Keratinocyte (primary cell): ENCODE results near the gene LGALS7B. TPM values are rescaled to one million over a fixed set of nuclear protein-coding genes. Genes with fewer than 3 reads are reported as not detected.

ENCODE experiments used
- DNase-seq: peaks from one replicate; pipeline ENCODE4 v3.0.0-alpha.2; 2011; ENCODE audit warnings: low read depth, missing footprints, low spot score
- FAIRE-seq: peaks from 2 replicates; lab custom pipeline; 2011; peaks lifted over from hg19 to GRCh38; lab: Jason Lieb, UNC
- H2AFZ ChIP-seq: 2 replicates; pipeline ENCODE4 v1.6.0; 2012; ENCODE audit warnings: low read length, control low read depth, inconsistent platforms; ENCODE audit not compliant: control insufficient read depth
- H3K27ac ChIP-seq: 2 replicates; pipeline ENCODE4 v1.5.1; 2011; ENCODE audit warnings: low read length; ENCODE audit not compliant: control insufficient read depth, insufficient read depth
- H3K27me3 ChIP-seq: 3 replicates; pipeline ENCODE4 v1.6.0; 2011; ENCODE audit warnings: low read length; ENCODE audit not compliant: control insufficient read depth, insufficient read depth; ENCODE audit errors: extremely low read depth
- H3K36me3 ChIP-seq, 2 experiments: 2 replicates in 1 of 2; 3 replicates in 1 of 2; pipeline ENCODE4 v1.5.1; 2011; ENCODE audit warnings: low read length in 2 of 2, mild to moderate bottlenecking in 1 of 2; ENCODE audit not compliant: control insufficient read depth in 2 of 2, insufficient read depth in 2 of 2; ENCODE audit errors: extremely low read depth in 1 of 2
- H3K4me1 ChIP-seq: 3 replicates; pipeline ENCODE4 v1.5.1; 2011; ENCODE audit warnings: low read length; ENCODE audit not compliant: control insufficient read depth, insufficient read depth; ENCODE audit errors: extremely low read depth
- H3K4me2 ChIP-seq: 3 replicates; pipeline ENCODE4 v1.6.0; 2011; ENCODE audit warnings: low read depth, low read length; ENCODE audit not compliant: control insufficient read depth, insufficient read depth; ENCODE audit errors: extremely low read depth
- H3K4me3 ChIP-seq, 3 experiments: fragments of 200-600 bp in 1 of 3; sonication (generic) in 1 of 3; 2 replicates in 2 of 3; 3 replicates in 1 of 3; pipeline ENCODE4 v1.5.1; 2011 to 2016; ENCODE audit warnings: low read length in 3 of 3, mild to moderate bottlenecking in 3 of 3, control low read depth in 2 of 3, inconsistent platforms in 1 of 3, low read depth in 1 of 3, mixed read lengths in 1 of 3, mixed run types in 1 of 3, moderate library complexity in 1 of 3; ENCODE audit not compliant: control insufficient read depth in 2 of 3, insufficient read depth in 2 of 3; ENCODE audit errors: extremely low read depth in 1 of 3
- H3K79me2 ChIP-seq: 2 replicates; pipeline ENCODE4 v1.6.0; 2012; ENCODE audit warnings: low read length; ENCODE audit not compliant: control insufficient read depth, insufficient read depth
- H3K9ac ChIP-seq: 3 replicates; pipeline ENCODE4 v1.6.0; 2011; ENCODE audit warnings: low read length; ENCODE audit not compliant: control insufficient read depth, insufficient read depth; ENCODE audit errors: extremely low read depth
- H3K9me1 ChIP-seq: 3 replicates; pipeline ENCODE4 v1.6.0; 2011; ENCODE audit warnings: low read length; ENCODE audit not compliant: control insufficient read depth, insufficient read depth; ENCODE audit errors: extremely low read depth
- H3K9me3 ChIP-seq: 2 replicates; pipeline ENCODE4 v1.5.1; 2012; ENCODE audit warnings: low read depth, low read length; ENCODE audit not compliant: control insufficient read depth
- H4K20me1 ChIP-seq: 3 replicates; pipeline ENCODE4 v1.6.0; 2011; ENCODE audit warnings: low read length; ENCODE audit not compliant: control insufficient read depth, insufficient read depth; ENCODE audit errors: extremely low read depth
- CTCF ChIP-seq, 3 experiments: IDR thresholded peaks in 1 of 3; conservative IDR thresholded peaks in 1 of 3; optimal IDR thresholded peaks in 1 of 3; 2 replicates in 2 of 3; 3 replicates in 1 of 3; pipeline versions ENCODE3 to v1.5.1; 2011; ENCODE audit warnings: low read length in 3 of 3, mild to moderate bottlenecking in 3 of 3, moderate library complexity in 2 of 3, control low read depth in 1 of 3, inconsistent platforms in 1 of 3; ENCODE audit not compliant: insufficient read depth in 2 of 3; ENCODE audit errors: extremely low read depth in 1 of 3
- EZH2 ChIP-seq: IDR thresholded peaks from one replicate; pipeline ENCODE4 v1.6.1; 2012; ENCODE audit warnings: inconsistent platforms, mild to moderate bottlenecking, low read length, moderate library complexity
- dilution Hi-C: fragments of 300-500 bp; cut with MboI; formaldehyde crosslinking; loops from one replicate; pipeline ENCODE4 v1.7.0; 2020; ENCODE audit warnings: low sequenced_read_pairs; ENCODE audit not compliant: extremely low pct_ligation_motif_present
- polyA plus RNA-seq, 5 experiments: library from polyadenylated mRNA; depleted of rRNA in 3 of 5; stranded (reverse) in 3 of 5; stranded (forward) in 1 of 5; unstranded in 1 of 5; fragments of >200 nt; gene quantifications; 1 replicate in 1 of 5; 2 replicates in 3 of 5; 3 replicates in 1 of 5; pipeline versions ENCODE4 v1.2.1 to v1.2.3, GENCODE V29; 2011 to 2012; ENCODE audit warnings: missing spikeins in 2 of 5, low read depth in 1 of 5, low replicate concordance in 1 of 5

Gene LGALS7B
- polyA plus RNA-seq, 1 donor (not counting 4 experiments of a cell fraction or from before 2014, with no cell fraction given) = 1,668 TPM

- Histone ChIP-seq H3K4me3 (no peak overlapping the region), H3K4me1 (peaks cover 12% of the 10 kb centered on the region), H3K27ac (no peak overlapping the region), H3K36me3 (no peaks in the 10 kb centered on the region), H3K4me2 (no peak overlapping the region), H3K9ac (no peak overlapping the region), H3K79me2 (no peaks in the 10 kb centered on the region), H3K9me3 (no peaks in the 10 kb centered on the region), H4K20me1 (no peaks in the 10 kb centered on the region), H3K9me1 (no peaks in the 10 kb centered on the region), H3K27me3 (no peaks in the 10 kb centered on the region), H2AFZ (no peak overlapping the region)
- DNase-seq = no peak
- no peak for FAIRE-seq
- TF ChIP-seq EZH2 = no peak
- no peak for TF ChIP-seq CTCF (optimal IDR thresholded peaks at IDR 0.05 in 1 of 3, IDR thresholded peaks at IDR 0.05 in 1 of 3, conservative IDR thresholded peaks at IDR 0.05 in 1 of 3; ENCODE audit: extremely low read depth in 1 of 3, insufficient read depth in 2 of 3, low read length in 3 of 3)
- dilution Hi-C loops = no loop called here
Measured at GRCh38 chr19:38803543-38803942, 14.5 kb downstream of the LGALS7B start.

GRCh38 chr19:38805180-38805579, 16.2 kb downstream of the LGALS7B start:
- FAIRE-seq = no peak
- no peaks in the 10 kb centered on the region for H3K36me3 ChIP-seq
- no peaks in the 10 kb centered on the region for H3K9me3 ChIP-seq
- no peak for DNase-seq
- no peak overlapping the region for H3K4me3 ChIP-seq
- no peaks in the 10 kb centered on the region for H3K27me3 ChIP-seq
- H3K9me1 ChIP-seq = no peaks in the 10 kb centered on the region
- dilution Hi-C loops = no loop called here
- TF ChIP-seq EZH2 (no peak), CTCF (optimal IDR thresholded peaks at IDR 0.05 in 1 of 3, IDR thresholded peaks at IDR 0.05 in 1 of 3, conservative IDR thresholded peaks at IDR 0.05 in 1 of 3; ENCODE audit: extremely low read depth in 1 of 3, insufficient read depth in 2 of 3, low read length in 3 of 3) (no peak)
- no peak overlapping the region for H3K9ac ChIP-seq
- no peaks in the 10 kb centered on the region for H4K20me1 ChIP-seq
- H3K27ac ChIP-seq = peak overlapping the region; percentile 20
- H3K4me1 ChIP-seq = peaks cover 4% of the 10 kb centered on the region
- peak overlapping the region; percentile 77 for H2AFZ ChIP-seq
- H3K4me2 ChIP-seq = peak overlapping the region; percentile 2
- H3K79me2 ChIP-seq = no peaks in the 10 kb centered on the region
